GM12878 (cell line): ENCODE data around the gene GLT1D1. TPM values are rescaled to one million over a fixed set of nuclear protein-coding genes. Genes with fewer than 3 reads are reported as not detected.

Source experiments
- CHD1 ChIP-seq: IDR thresholded peaks from 2 replicates; pipeline ENCODE4 v1.6.1; 2012; ENCODE audit warnings: low read depth, low read length, improper control_type of control experiment
- HDGF ChIP-seq: fragments of 450-650 bp; IDR thresholded peaks from 2 replicates; pipeline ENCODE4 v1.6.1; 2016; ENCODE audit warnings: antibody characterized with exemption
- MEF2A ChIP-seq: IDR thresholded peaks from 2 replicates; pipeline ENCODE4 v1.6.1; 2011; ENCODE audit warnings: low read depth, mild to moderate bottlenecking, low read length, moderate library complexity; ENCODE audit not compliant: insufficient read depth
- NFYB ChIP-seq: IDR thresholded peaks from 2 replicates; pipeline ENCODE4 v1.6.1; 2011; ENCODE audit warnings: low read depth, mild to moderate bottlenecking, low read length, improper control_type of control experiment, moderate library complexity; ENCODE audit not compliant: insufficient read depth
- NR2C1 ChIP-seq: fragments of 450-650 bp; IDR thresholded peaks from 2 replicates; pipeline ENCODE4 v1.6.1; 2017; ENCODE audit warnings: antibody characterized with exemption, mild to moderate bottlenecking, moderate library complexity
- NR2C2 ChIP-seq: IDR thresholded peaks from 2 replicates; pipeline ENCODE4 v1.6.1; 2011; ENCODE audit warnings: borderline replicate concordance, low read depth; ENCODE audit not compliant: control insufficient read depth, insufficient read length
- NRF1 ChIP-seq: conservative IDR thresholded peaks from 2 replicates; pipeline ENCODE4 v1.6.1; 2011; ENCODE audit warnings: mild to moderate bottlenecking, low read depth, low read length, improper control_type of control experiment
- PKNOX1 ChIP-seq: fragments of 450-650 bp; IDR thresholded peaks from 2 replicates; pipeline ENCODE4 v1.6.1; 2016; ENCODE audit warnings: mild to moderate bottlenecking
- POLR2A ChIP-seq: IDR thresholded peaks from 2 replicates; pipeline ENCODE4 v1.6.1; 2011; ENCODE audit warnings: low read depth, mild to moderate bottlenecking, low read length
- SMAD1 ChIP-seq: fragments of 450-650 bp; IDR thresholded peaks from 2 replicates; pipeline ENCODE4 v1.6.1; 2018; ENCODE audit warnings: mild to moderate bottlenecking, low read depth; ENCODE audit not compliant: partially characterized antibody
- SMAD5 ChIP-seq: IDR thresholded peaks from 2 replicates; pipeline ENCODE4 v1.6.1; 2016; ENCODE audit warnings: antibody characterized with exemption, low read depth
- SREBF1 ChIP-seq: IDR thresholded peaks from 2 replicates; pipeline ENCODE4 v1.6.1; 2012; ENCODE audit warnings: mild to moderate bottlenecking, low read length
- TBL1XR1 ChIP-seq: IDR thresholded peaks from 2 replicates; pipeline ENCODE4 v1.6.1; 2012; ENCODE audit warnings: low read depth, low read length, improper control_type of control experiment
- TCF7 ChIP-seq: IDR thresholded peaks from 2 replicates; pipeline ENCODE4 v1.6.1; 2014; ENCODE audit warnings: antibody characterized with exemption, borderline replicate concordance
- ZBTB4 ChIP-seq: fragments of 450-650 bp; formaldehyde crosslinking; IDR thresholded peaks from 2 replicates; pipeline ENCODE4 v1.4.0; 2022; ENCODE audit warnings: mild to moderate bottlenecking, moderate library complexity
- ZNF217 ChIP-seq: fragments of 450-650 bp; IDR thresholded peaks from 2 replicates; pipeline ENCODE4 v1.6.1; 2017; ENCODE audit warnings: antibody characterized with exemption, mild to moderate bottlenecking
- ZNF622 ChIP-seq: fragments of 450-650 bp; IDR thresholded peaks from 2 replicates; pipeline ENCODE4 v1.6.1; 2017; ENCODE audit warnings: mild to moderate bottlenecking, inconsistent platforms
- ZNF687 ChIP-seq: fragments of 450-650 bp; IDR thresholded peaks from 2 replicates; pipeline ENCODE4 v1.6.1; 2017; ENCODE audit warnings: mild to moderate bottlenecking, moderate library complexity
- ZSCAN29 ChIP-seq: fragments of 450-650 bp; IDR thresholded peaks from 2 replicates; pipeline ENCODE4 v1.6.1; 2017; ENCODE audit warnings: mild to moderate bottlenecking, moderate library complexity
- ZZZ3 ChIP-seq: IDR thresholded peaks from 2 replicates; pipeline ENCODE4 v1.6.1; 2011; ENCODE audit warnings: low read depth; ENCODE audit not compliant: control insufficient read depth, insufficient read length
- polyA plus RNA-seq, 11 experiments: library from polyadenylated mRNA; depleted of rRNA in 4 of 11; unstranded in 6 of 11; stranded (reverse) in 5 of 11; fragments of >200 nt; fragmentation: Nextera tagmentation in 4 of 11; fragmentation: Illumina TruSeq in 1 of 11; extraction: Ambion mirVana in 4 of 11; extraction: Trizol in 1 of 11; gene quantifications; 1 replicate in 1 of 11; 2 replicates in 10 of 11; pipeline versions ENCODE4 v1.2.1 to v1.2.3, GENCODE V29; 2011 to 2016; ENCODE audit warnings: inconsistent platforms in 2 of 11, missing spikeins in 2 of 11, low read depth in 1 of 11
- total RNA-seq, 4 experiments: library from RNA; depleted of rRNA in 3 of 4; stranded (reverse); fragments of >200 nt in 3 of 4; fragmentation: Illumina TruSeq in 1 of 4; extraction: Trizol in 1 of 4; gene quantifications; 2 replicates each; pipeline versions ENCODE4 v1.2.1 to v1.2.3, GENCODE V29; 2013 to 2021
- TF ChIP-seq, protein P1 (sequence below): fragments of 150-350 bp; IDR thresholded peaks from 2 replicates; pipeline ENCODE4 v1.6.1; 2014; ENCODE audit warnings: mild to moderate bottlenecking, low read depth, low read length

GLT1D1 gene
- total and polyA plus RNA-seq, 10 of the 15 experiments (the other 5 are each of a cell fraction or from before 2014, with no cell fraction given): 0.42 to 62.8 (median 3.0) TPM

GRCh38 chr12:128823916-128824839, 29.1 kb upstream of the GLT1D1 start, which contains the start of gene SLC15A4 (continued):
- TF ChIP-seq ZZZ3 (no peak), ZSCAN29 (no peak), TBL1XR1 (no peak), NFYB (peak; percentile 80; the same call in 1 of the 2 replicates), NRF1 (no peak), POLR2A (peak; percentile 77), ZNF622 (no peak), ZNF217 (no peak), CHD1 (no peak), PKNOX1 (peak; percentile 98), HDGF (peak; percentile 44; the same call in 1 of the 2 replicates), ZNF687 (peak; percentile 15; the same call in 1 of the 2 replicates), TCF7 (no peak), MEF2A (no peak; the same call in 1 of the 2 replicates), SREBF1 (no peak), NR2C1 (peak; percentile 62), NR2C2 (no peak), SMAD1 (peak; percentile 70), ZBTB4 (CRISPR knock-in tag) (no peak), SMAD5 (peak; percentile 89)
- TF ChIP-seq, protein P1, sequence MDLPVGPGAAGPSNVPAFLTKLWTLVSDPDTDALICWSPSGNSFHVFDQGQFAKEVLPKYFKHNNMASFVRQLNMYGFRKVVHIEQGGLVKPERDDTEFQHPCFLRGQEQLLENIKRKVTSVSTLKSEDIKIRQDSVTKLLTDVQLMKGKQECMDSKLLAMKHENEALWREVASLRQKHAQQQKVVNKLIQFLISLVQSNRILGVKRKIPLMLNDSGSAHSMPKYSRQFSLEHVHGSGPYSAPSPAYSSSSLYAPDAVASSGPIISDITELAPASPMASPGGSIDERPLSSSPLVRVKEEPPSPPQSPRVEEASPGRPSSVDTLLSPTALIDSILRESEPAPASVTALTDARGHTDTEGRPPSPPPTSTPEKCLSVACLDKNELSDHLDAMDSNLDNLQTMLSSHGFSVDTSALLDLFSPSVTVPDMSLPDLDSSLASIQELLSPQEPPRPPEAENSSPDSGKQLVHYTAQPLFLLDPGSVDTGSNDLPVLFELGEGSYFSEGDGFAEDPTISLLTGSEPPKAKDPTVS: no peak
